NK-92 treated with Interleukin-12 subunit alpha and Interleukin-12 subunit beta, amount 100 ng/mL, for 24 hours (cell line): Measurements from ENCODE around the gene RNASEL.
"Not testable (repeated sequence)": the region's sequence is repeated elsewhere in the genome, so short reads cannot be mapped to it uniquely, and the experiment has no call there.

Source experiments
- DNase-seq: peaks from one replicate; lab custom pipeline; 2025; lab: John Stamatoyannopoulos, UW

Gene RNASEL

GRCh38 chr1:182560392-182560984, 28.6 kb downstream of the RNASEL start:
- no peak for DNase-seq

DNA sequence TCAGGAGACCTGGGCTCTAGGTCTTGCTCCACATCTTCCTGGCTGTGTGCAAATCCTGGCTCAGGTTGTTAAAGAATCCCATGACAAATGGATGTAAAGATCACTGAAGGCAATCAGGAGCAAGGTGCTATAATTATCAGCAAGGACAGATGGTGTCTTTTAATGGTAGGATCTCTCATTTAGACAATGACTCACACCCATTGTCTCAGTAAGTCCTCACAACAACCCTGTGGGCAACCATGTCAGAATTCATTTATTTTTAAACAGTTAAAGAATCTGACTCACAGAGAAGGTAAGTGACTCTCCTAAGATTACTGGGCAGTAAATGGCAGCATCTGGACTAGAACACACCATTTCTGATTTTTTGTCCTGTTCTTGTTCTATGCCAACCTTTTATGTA, 32.8 kb downstream of the RNASEL start:
- no peak for DNase-seq

- no peak for DNase-seq
Measured at GRCh38 chr1:182555493-182555892, 33.6 kb downstream of the RNASEL start.

- DNase-seq = no peak
Measured at GRCh38 chr1:182552527-182552926, 36.5 kb downstream of the RNASEL start.

GRCh38 chr1:182549811-182550210, 39.2 kb downstream of the RNASEL start:
- no peak for DNase-seq

DNA sequence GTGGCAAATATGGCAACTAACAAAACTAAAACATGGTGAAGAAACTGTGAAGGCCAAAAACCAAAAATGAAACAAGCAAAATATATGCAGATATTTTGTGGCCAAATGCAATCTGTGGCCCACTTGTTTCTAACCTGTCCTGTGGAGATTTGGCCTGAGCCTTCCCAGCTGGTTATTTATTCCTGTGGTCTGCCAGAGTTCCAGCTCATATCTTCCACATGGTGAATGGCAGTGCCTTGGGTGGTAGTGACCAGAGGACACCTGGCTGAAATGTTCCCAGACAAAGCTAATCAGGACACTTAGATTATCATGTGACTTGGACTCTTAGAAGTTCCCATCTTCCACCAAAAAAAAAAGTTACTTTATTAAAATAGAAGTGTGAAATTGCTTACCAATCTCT, 39.7 kb downstream of the RNASEL start:
- DNase-seq = no peak

DNA sequence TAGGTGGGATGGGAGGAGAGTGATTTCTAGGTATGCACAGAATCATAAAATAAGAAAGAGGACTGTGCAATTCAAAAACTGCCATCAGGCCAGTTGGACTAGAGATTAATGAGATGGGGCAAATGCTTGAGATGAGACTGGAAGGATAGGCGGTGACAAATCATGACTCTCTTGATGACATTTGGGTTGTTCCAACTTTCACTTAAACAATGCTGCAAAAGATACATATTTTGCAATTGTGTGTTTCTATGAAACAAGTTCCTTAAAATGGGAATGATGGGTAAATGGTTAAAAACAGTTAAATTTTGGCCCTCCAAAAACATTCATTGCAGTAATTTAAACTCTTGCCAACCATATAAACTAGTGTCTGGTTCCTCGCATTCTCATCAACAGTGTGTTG, 55.2 kb downstream of the RNASEL start:
- no peak for DNase-seq

- not testable (repeated sequence) for DNase-seq
Measured at GRCh38 chr1:182528206-182528605, 60.9 kb downstream of the RNASEL start.

- no peak for DNase-seq
Measured at GRCh38 chr1:182527680-182528079, 61.4 kb downstream of the RNASEL start.

DNA sequence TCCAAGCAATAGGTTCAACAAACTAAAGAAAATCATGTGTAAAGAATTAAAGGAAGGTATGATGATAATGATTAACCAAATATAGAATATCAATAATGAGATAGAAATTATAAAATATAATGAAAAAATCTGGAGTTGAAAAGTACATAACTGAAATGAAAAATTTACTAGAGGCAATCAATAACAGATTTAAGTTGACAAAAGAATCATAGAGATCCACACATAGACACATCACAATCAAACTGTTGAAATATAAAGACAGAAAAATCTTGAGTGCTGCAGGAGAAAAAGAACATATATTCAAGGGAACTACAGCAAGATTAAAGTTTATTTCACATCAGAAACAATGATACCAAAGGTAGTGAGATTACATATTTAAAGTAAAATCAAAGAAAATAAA, 63.7 kb downstream of the RNASEL start:
- DNase-seq = no peak
